C4-2B (cell line): ENCODE measurements around the gene ACAD10.

Experiments used
- ZFX ChIP-seq: fragments of 450-650 bp; IDR thresholded peaks from 2 replicates; pipeline ENCODE4 v1.6.1; 2017
- TF ChIP-seq, protein P1 (sequence below): fragments of 450-650 bp; conservative IDR thresholded peaks from 2 replicates; pipeline ENCODE4 v1.5.1; 2017; ENCODE audit warnings: mild to moderate bottlenecking

DNA sequence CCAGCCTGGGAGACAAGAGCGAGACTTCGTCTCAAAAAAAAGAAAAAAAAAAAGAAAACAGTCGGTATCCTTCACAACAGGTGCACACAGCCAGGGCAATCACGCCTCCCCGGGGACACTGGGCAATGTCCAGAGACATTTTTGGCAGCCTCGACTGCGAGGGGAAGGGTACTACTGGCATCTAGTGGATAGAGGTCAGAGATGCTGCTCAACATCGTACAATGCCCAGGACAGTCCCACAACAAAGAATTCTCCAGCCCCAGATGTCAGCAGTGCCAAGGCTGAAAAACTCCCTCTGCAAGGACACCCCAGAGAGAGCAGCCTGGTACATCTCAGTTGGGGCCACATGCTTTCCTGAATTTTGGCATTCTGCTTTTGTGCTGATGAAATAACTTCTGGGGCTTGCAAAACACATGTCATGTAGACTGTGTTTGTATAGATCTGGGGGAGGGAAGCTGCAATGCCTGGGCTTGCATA lies 102.4 kb downstream of the ACAD10 start:
- TF ChIP-seq, protein P1, sequence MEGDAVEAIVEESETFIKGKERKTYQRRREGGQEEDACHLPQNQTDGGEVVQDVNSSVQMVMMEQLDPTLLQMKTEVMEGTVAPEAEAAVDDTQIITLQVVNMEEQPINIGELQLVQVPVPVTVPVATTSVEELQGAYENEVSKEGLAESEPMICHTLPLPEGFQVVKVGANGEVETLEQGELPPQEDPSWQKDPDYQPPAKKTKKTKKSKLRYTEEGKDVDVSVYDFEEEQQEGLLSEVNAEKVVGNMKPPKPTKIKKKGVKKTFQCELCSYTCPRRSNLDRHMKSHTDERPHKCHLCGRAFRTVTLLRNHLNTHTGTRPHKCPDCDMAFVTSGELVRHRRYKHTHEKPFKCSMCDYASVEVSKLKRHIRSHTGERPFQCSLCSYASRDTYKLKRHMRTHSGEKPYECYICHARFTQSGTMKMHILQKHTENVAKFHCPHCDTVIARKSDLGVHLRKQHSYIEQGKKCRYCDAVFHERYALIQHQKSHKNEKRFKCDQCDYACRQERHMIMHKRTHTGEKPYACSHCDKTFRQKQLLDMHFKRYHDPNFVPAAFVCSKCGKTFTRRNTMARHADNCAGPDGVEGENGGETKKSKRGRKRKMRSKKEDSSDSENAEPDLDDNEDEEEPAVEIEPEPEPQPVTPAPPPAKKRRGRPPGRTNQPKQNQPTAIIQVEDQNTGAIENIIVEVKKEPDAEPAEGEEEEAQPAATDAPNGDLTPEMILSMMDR = no peak; the same call in 1 of the 2 replicates
- TF ChIP-seq ZFX = no peak
